Natural killer cell (primary cell): Measurements from ENCODE around the gene CABYR. TPM values are rescaled to one million over a fixed set of nuclear protein-coding genes. Genes with fewer than 3 reads are reported as not detected.

Experiments
- ATAC-seq, 3 donors: fragments of 150-1000 bp in 2 of 3; fragments of 200-7000 bp in 1 of 3; cut with Tn5 transposase; 1 replicate in 1 of 3; 2 replicates in 2 of 3; pipeline ENCODE4 v1.10.0; 2021; ENCODE audit warnings: mild to moderate bottlenecking in 2 of 3, moderate library complexity in 2 of 3
- DNase-seq, 2 donors: peaks; one replicate each; pipeline versions ENCODE4 v3.0.0 to v3.0.0-alpha.2; 2013 to 2021; ENCODE audit warnings: mixed read lengths in 1 of 2
- H3K27ac ChIP-seq: one replicate; pipeline ENCODE4 v1.5.1; 2013; ENCODE audit warnings: mild to moderate bottlenecking, low read length
- H3K27me3 ChIP-seq: one replicate; pipeline ENCODE4 v1.6.1; 2013; ENCODE audit warnings: low read length; ENCODE audit not compliant: control insufficient read depth, insufficient read depth
- H3K36me3 ChIP-seq: one replicate; pipeline ENCODE4 v1.6.1; 2013; ENCODE audit warnings: low read length; ENCODE audit not compliant: control insufficient read depth, insufficient read depth
- H3K4me1 ChIP-seq: one replicate; pipeline ENCODE4 v1.6.1; 2013; ENCODE audit warnings: low read length; ENCODE audit not compliant: control insufficient read depth, insufficient read depth
- H3K4me3 ChIP-seq: one replicate; pipeline ENCODE4 v1.5.1; 2013; ENCODE audit warnings: low read length
- H3K9me3 ChIP-seq: one replicate; pipeline ENCODE4 v1.6.1; 2013; ENCODE audit warnings: low read length; ENCODE audit not compliant: control insufficient read depth, insufficient read depth
- H3K27ac Mint-ChIP-seq, 2 donors: one replicate each; pipeline ENCODE4 v1.8.0; 2022; ENCODE audit warnings: mild to moderate bottlenecking in 2 of 2, mixed read lengths in 2 of 2, moderate library complexity in 1 of 2
- H3K27me3 Mint-ChIP-seq, 2 donors: one replicate each; pipeline ENCODE4 v1.8.0; 2022; ENCODE audit warnings: low read depth in 2 of 2, mixed read lengths in 2 of 2
- H3K36me3 Mint-ChIP-seq: one replicate; pipeline ENCODE4 v1.8.0; 2022; ENCODE audit warnings: mixed read lengths
- H3K4me1 Mint-ChIP-seq, 2 donors: one replicate each; pipeline ENCODE4 v1.8.0; 2022; ENCODE audit warnings: mixed read lengths in 2 of 2
- H3K4me3 Mint-ChIP-seq: one replicate; pipeline ENCODE4 v1.8.0; 2022; ENCODE audit warnings: mild to moderate bottlenecking, moderate library complexity, mixed read lengths
- H3K9me3 Mint-ChIP-seq, 2 donors: one replicate each; pipeline ENCODE4 v1.8.0; 2022; ENCODE audit warnings: mixed read lengths in 2 of 2
- CTCF ChIP-seq: fragments of 200-600 bp; IDR thresholded peaks from one replicate; pipeline ENCODE4 v1.8.0; 2022; ENCODE audit warnings: antibody characterized with exemption
- WGBS: methylation state at CpG from one replicate; pipeline ENCODE4 v1.1.7; 2013; ENCODE audit warnings: missing lambda C conversion rate; ENCODE audit not compliant: insufficient coverage; 5-methylcytosine and 5-hydroxymethylcytosine counted together
- intact Hi-C: fragments of 100-400 bp; cut with micrococcal nuclease; formaldehyde crosslinking; loops from one replicate; pipeline ENCODE4 v1.14.2; 2022
- total RNA-seq, 4 donors: library from RNA; stranded (reverse); fragments of 120-200 nt in 1 of 4; gene quantifications; one replicate each; pipeline versions ENCODE4 v1.2.3 to v1.2.4, GENCODE V29; 2013 to 2022

The CABYR gene
- total RNA-seq, 3 donors from 2014 or later (not counting 1 experiment from before 2014, with no cell fraction given), result 0.75 to 0.94 TPM; not detected in 1

- Mint-ChIP-seq H3K36me3 (no peaks in the 10 kb centered on the region), H3K4me3 (no peak overlapping the region), H3K27ac (no peak overlapping the region), H3K9me3 (no peaks in the 10 kb centered on the region), H3K4me1 (no peaks in the 10 kb centered on the region), H3K27me3 (peaks cover 9 to 31% of the 10 kb centered on the region in 2 donors)
- no peaks in the 10 kb centered on the region for H3K36me3 ChIP-seq
- H3K27me3 ChIP-seq, result peaks cover 2% of the 10 kb centered on the region
- no CpG with 5 or more reads among the region's 2 CpGs for WGBS
- H3K4me3 ChIP-seq, result no peak overlapping the region
- H3K4me1 ChIP-seq, result no peaks in the 10 kb centered on the region
- intact Hi-C loops, result no loop called here
- TF ChIP-seq CTCF, result no peak
- H3K9me3 ChIP-seq, result no peaks in the 10 kb centered on the region
- ATAC-seq (no peak), DNase-seq (no peak)
- H3K27ac ChIP-seq, result no peak overlapping the region
Observed at GRCh38 chr18:24208270-24209035, 69.6 kb downstream of the CABYR start.

DNA sequence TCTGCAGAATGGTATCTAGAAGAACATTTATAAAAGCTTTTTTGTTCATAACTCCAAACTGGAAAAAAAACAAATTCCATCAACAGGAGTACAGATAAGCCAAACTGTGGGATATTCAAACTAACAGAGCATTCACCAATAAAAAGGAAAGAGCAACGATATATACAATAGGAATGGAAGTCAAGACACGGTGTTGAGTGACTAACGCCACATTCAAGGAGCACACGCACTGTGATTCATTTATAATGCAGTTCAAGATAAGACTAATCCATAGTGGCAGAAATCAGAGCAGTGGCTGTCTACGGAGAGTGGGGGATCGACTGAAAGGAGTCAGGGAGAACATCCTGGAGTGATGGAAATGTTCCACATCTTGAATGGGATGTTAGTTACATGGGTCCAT lies 70.7 kb downstream of the CABYR start:
- no peak overlapping the region for H3K27ac Mint-ChIP-seq
- no peaks in the 10 kb centered on the region for H3K36me3 Mint-ChIP-seq
- ATAC-seq (no peak), DNase-seq (no peak)
- H3K27ac ChIP-seq, result no peak overlapping the region
- H3K4me1 Mint-ChIP-seq, result no peaks in the 10 kb centered on the region
- H3K9me3 Mint-ChIP-seq, result no peaks in the 10 kb centered on the region
- no peaks in the 10 kb centered on the region for H3K36me3 ChIP-seq
- peaks cover 2% of the 10 kb centered on the region for H3K27me3 ChIP-seq
- 84% methylated on average over 6 of the region's 6 CpGs for WGBS
- no peaks in the 10 kb centered on the region for H3K4me1 ChIP-seq
- intact Hi-C loops, result no loop called here
- TF ChIP-seq CTCF, result no peak
- H3K4me3 Mint-ChIP-seq, result no peak overlapping the region
- H3K4me3 ChIP-seq, result no peak overlapping the region
- H3K27me3 Mint-ChIP-seq, result peaks cover 7 to 32% of the 10 kb centered on the region in 2 donors
- H3K9me3 ChIP-seq, result no peaks in the 10 kb centered on the region

Other genes with a start within 250 kb of the CABYR start
- gene TTC39C, start 124.3 kb upstream of the CABYR start, total RNA-seq, result 10 to 100 TPM; 39.0 to 61.5 (median 44.3) TPM